ENCODE data around the gene TSC2.

- no peak for TF ChIP-seq POLR2A (IDR thresholded peaks at IDR 0.05)
- no peak for TF ChIP-seq CTCF (IDR thresholded peaks at IDR 0.05)
Measured at GRCh38 chr16:1998360-1998835, 49.4 kb upstream of the TSC2 start.
